Measurements from ENCODE around the gene GNB1L. TPM values are rescaled to one million over a fixed set of nuclear protein-coding genes. Genes with fewer than 3 reads are reported as not detected.

GNB1L gene
- total RNA-seq, 1 donor from 2014 or later, result 3.0 TPM

- Mint-ChIP-seq H3K27ac (no peak overlapping the region), H3K36me3 (no peaks in the 10 kb centered on the region), H3K9me3 (no peaks in the 10 kb centered on the region), H3K4me3 (no peak overlapping the region), H3K4me1 (peaks cover 4% of the 10 kb centered on the region), H3K27me3 (ENCODE audit: insufficient read depth, low read depth) (peaks cover 9% of the 10 kb centered on the region)
- H3F3A ChIP-seq (ENCODE audit: low read depth), result peaks cover 4% of the 10 kb centered on the region
- no peak overlapping the region for H3K27ac ChIP-seq
- H3K4me3 ChIP-seq, result no peak overlapping the region
- H4K20me1 ChIP-seq (ENCODE audit: low read depth), result no peaks in the 10 kb centered on the region
- H3K9ac ChIP-seq, result no peak overlapping the region
- H3K36me3 ChIP-seq, result no peaks in the 10 kb centered on the region
- no peaks in the 10 kb centered on the region for H3K9me3 ChIP-seq (ENCODE audit: low read depth)
- H3K4me2 ChIP-seq, result no peak overlapping the region
- no peak overlapping the region for H2AFZ ChIP-seq (replicated peaks)
- peaks cover 15% of the 10 kb centered on the region for H3K27me3 ChIP-seq
- H3K4me1 ChIP-seq, result peaks cover 12% of the 10 kb centered on the region
- H3K79me2 ChIP-seq (ENCODE audit: low read depth), result no peaks in the 10 kb centered on the region
- no peak for DNase-seq (ENCODE audit: low spot score)
- no peak for TF ChIP-seq EZH2phosphoT487 (IDR thresholded peaks at IDR 0.05)
- no peak for TF ChIP-seq CTCF (IDR thresholded peaks at IDR 0.05)
- TF ChIP-seq EZH2 (IDR thresholded peaks at IDR 0.05), result no peak
Observed at GRCh38 chr22:19746726-19747125, 107.9 kb downstream of the GNB1L start.

GRCh38 chr22:19745155-19746101 lies 109.2 kb downstream of the GNB1L start:
- Histone ChIP-seq H2AFZ (replicated peaks) (no peak overlapping the region), H3K36me3 (no peaks in the 10 kb centered on the region), H3K9ac (no peak overlapping the region), H3K4me1 (peaks cover 4% of the 10 kb centered on the region), H3F3A (ENCODE audit: low read depth) (no peaks in the 10 kb centered on the region), H3K27me3 (peaks cover 6% of the 10 kb centered on the region), H3K4me3 (no peak overlapping the region), H3K4me2 (no peak overlapping the region), H3K79me2 (ENCODE audit: low read depth) (no peaks in the 10 kb centered on the region), H3K27ac (no peak overlapping the region), H4K20me1 (ENCODE audit: low read depth) (no peaks in the 10 kb centered on the region), H3K9me3 (ENCODE audit: low read depth) (no peaks in the 10 kb centered on the region)
- no peak for DNase-seq (ENCODE audit: low spot score)
- peaks cover 6% of the 10 kb centered on the region for H3K27me3 Mint-ChIP-seq (ENCODE audit: insufficient read depth, low read depth)
- peak overlapping the region; percentile 51 for H3K27ac Mint-ChIP-seq
- no peaks in the 10 kb centered on the region for H3K36me3 Mint-ChIP-seq
- H3K4me3 Mint-ChIP-seq, result no peak overlapping the region
- peaks cover 4% of the 10 kb centered on the region for H3K4me1 Mint-ChIP-seq
- TF ChIP-seq EZH2 (IDR thresholded peaks at IDR 0.05), result no peak
- no peak for TF ChIP-seq EZH2phosphoT487 (IDR thresholded peaks at IDR 0.05)
- no peak for TF ChIP-seq CTCF (IDR thresholded peaks at IDR 0.05)
- no peaks in the 10 kb centered on the region for H3K9me3 Mint-ChIP-seq

DNA sequence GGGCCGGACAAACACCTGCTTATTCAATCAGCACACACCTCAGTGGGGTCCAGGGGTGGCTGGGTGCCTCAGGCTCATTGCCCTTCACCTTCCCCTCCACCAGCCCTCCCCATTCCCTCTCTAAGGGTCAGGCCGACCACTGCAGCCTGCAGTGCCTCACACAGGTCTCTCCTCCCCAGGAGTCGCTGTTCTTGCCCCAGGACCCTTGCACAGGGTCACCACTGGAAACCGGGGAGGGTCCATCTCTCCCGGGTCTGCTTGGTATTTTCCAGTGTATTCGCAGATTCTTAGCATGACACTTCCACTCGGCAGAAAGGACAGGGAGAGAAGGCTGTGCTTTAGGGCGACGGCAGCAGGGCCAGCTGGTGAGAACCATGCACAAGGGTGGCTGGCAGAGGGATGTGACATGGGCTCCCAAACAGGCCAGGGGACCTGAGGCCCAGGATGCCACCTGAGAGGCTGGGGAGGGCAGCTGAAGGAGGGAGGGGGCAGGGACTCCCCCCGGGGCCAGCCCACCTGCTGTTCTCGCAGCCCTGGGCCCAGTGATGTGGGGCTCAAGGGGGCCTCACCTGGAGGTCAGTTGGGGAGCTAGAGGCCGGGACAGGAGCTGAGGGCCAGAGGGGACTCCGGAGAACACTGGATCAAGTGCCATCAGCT lies 110.2 kb downstream of the GNB1L start:
- H3K4me2 ChIP-seq, result no peak overlapping the region

More for the DNA sequence above, 110.2 kb downstream of the GNB1L start:
- peaks cover 6% of the 10 kb centered on the region for H3K27me3 Mint-ChIP-seq (ENCODE audit: insufficient read depth, low read depth)
- H4K20me1 ChIP-seq (ENCODE audit: low read depth), result no peaks in the 10 kb centered on the region
- H3K27ac ChIP-seq, result no peak overlapping the region
- no peak overlapping the region for H3K9ac ChIP-seq
- H3F3A ChIP-seq (ENCODE audit: low read depth), result no peaks in the 10 kb centered on the region
- no peaks in the 10 kb centered on the region for H3K36me3 ChIP-seq
- H3K27ac Mint-ChIP-seq, result peak overlapping the region; percentile 51
- H3K4me3 Mint-ChIP-seq, result no peak overlapping the region
- TF ChIP-seq CTCF (IDR thresholded peaks at IDR 0.05) (no peak), EZH2phosphoT487 (IDR thresholded peaks at IDR 0.05) (no peak), EZH2 (IDR thresholded peaks at IDR 0.05) (no peak)
- no peaks in the 10 kb centered on the region for H3K9me3 ChIP-seq (ENCODE audit: low read depth)
- H3K27me3 ChIP-seq, result peaks cover 6% of the 10 kb centered on the region
- no peaks in the 10 kb centered on the region for H3K36me3 Mint-ChIP-seq
- no peaks in the 10 kb centered on the region for H3K9me3 Mint-ChIP-seq
- no peak for DNase-seq (ENCODE audit: low spot score)
- H3K4me1 ChIP-seq, result no peaks in the 10 kb centered on the region
- H3K4me3 ChIP-seq, result no peak overlapping the region
- H3K4me1 Mint-ChIP-seq, result peaks cover 4% of the 10 kb centered on the region
- H2AFZ ChIP-seq (replicated peaks), result no peak overlapping the region
- H3K79me2 ChIP-seq (ENCODE audit: low read depth), result no peaks in the 10 kb centered on the region

Measured in neural progenitor cell (in vitro differentiated cells).